Activated T-cell treated with anti-CD3 and anti-CD28 coated beads, Interleukin-2, amount 50 U/mL, for 24 hours (primary cell): Measurements from ENCODE around the gene ISCA2.

Experiments
- DNase-seq: peaks from one replicate; pipeline ENCODE4 v3.0.0-alpha.2; 2020
- H3K27ac Mint-ChIP-seq: 2 replicates; pipeline ENCODE4 v1.8.0; 2020; ENCODE audit warnings: mild to moderate bottlenecking, mixed read lengths
- H3K27me3 Mint-ChIP-seq: 2 replicates; pipeline ENCODE4 v1.8.0; 2020; ENCODE audit warnings: mixed read lengths
- H3K36me3 Mint-ChIP-seq: 2 replicates; pipeline ENCODE4 v1.8.0; 2020; ENCODE audit warnings: low read depth, mixed read lengths
- H3K4me1 Mint-ChIP-seq: 2 replicates; pipeline ENCODE4 v1.8.0; 2020; ENCODE audit warnings: low read depth, mixed read lengths
- H3K4me3 Mint-ChIP-seq: 2 replicates; pipeline ENCODE4 v1.8.0; 2020; ENCODE audit warnings: mild to moderate bottlenecking, moderate library complexity, mixed read lengths
- H3K9me3 Mint-ChIP-seq: 2 replicates; pipeline ENCODE4 v1.8.0; 2020; ENCODE audit warnings: mixed read lengths

The ISCA2 gene

GRCh38 chr14:74539503-74539902 lies 45.9 kb downstream of the ISCA2 start:
- H3K36me3 Mint-ChIP-seq = no peaks in the 10 kb centered on the region
- H3K9me3 Mint-ChIP-seq = no peaks in the 10 kb centered on the region
- no peak overlapping the region for H3K4me3 Mint-ChIP-seq
- DNase-seq = no peak
- no peaks in the 10 kb centered on the region for H3K27me3 Mint-ChIP-seq
- H3K27ac Mint-ChIP-seq = no peak overlapping the region
- no peaks in the 10 kb centered on the region for H3K4me1 Mint-ChIP-seq

DNA sequence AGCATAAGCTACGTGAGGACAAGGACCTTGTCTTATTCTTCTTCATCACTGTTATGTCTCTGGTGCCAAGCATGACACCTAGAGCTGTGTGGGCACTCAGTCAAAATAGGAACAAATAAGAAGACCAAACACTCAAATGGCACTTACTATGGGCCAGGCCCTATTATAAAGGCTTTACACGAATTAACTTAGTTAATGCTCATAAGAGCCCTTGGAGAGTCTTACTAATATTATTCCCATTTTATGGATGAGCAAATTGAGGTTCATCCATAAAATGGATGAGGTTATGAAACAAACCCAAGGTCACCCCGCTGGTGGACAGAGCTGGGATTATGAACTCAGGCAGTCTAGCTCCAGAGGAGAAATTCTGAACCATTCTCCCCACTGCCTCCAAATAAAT lies 47.7 kb downstream of the ISCA2 start:
- Mint-ChIP-seq H3K36me3 (no peaks in the 10 kb centered on the region), H3K4me3 (no peak overlapping the region), H3K9me3 (no peaks in the 10 kb centered on the region), H3K4me1 (no peaks in the 10 kb centered on the region), H3K27me3 (no peaks in the 10 kb centered on the region), H3K27ac (no peak overlapping the region)
- DNase-seq = no peak

GRCh38 chr14:74542056-74542685 lies 48.6 kb downstream of the ISCA2 start:
- Mint-ChIP-seq H3K4me3 (no peak overlapping the region), H3K4me1 (no peaks in the 10 kb centered on the region), H3K27me3 (no peaks in the 10 kb centered on the region), H3K36me3 (no peaks in the 10 kb centered on the region), H3K27ac (no peak overlapping the region), H3K9me3 (no peaks in the 10 kb centered on the region)
- no peak for DNase-seq

DNA sequence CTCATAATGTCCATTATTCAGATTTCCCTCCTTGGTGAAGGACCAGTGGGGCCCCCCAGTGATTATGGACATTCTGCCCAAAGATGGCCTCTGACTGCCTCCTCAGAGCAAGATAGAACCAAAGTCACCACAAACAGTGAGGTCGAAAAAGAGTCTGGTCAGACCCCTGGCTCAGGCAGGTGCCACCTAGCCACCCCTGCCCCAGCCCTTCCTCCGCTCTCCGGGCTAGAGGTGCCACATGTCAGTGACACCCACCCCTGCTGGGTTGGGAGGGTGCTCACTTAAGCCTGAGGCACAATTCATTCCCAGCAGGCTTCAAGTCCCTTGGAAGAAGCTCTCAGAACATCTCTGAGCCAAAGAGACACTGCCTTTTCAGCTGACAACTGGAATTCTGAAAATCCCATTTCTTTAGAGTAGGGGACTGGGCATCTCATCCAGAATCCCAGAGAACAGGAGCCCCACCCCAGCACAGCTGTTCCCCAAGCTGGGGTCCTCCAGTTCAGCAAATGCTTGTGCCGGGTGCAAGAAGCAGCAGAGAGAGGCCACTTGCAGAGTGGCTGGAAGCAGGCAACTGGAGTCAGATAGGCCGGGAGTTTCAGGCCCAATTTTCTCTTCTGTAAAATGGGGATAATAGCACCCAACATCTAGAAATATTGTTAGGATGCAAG lies 50.3 kb downstream of the ISCA2 start:
- Mint-ChIP-seq H3K4me1 (no peaks in the 10 kb centered on the region), H3K4me3 (no peak overlapping the region), H3K27ac (no peak overlapping the region), H3K27me3 (no peaks in the 10 kb centered on the region), H3K9me3 (no peaks in the 10 kb centered on the region), H3K36me3 (no peaks in the 10 kb centered on the region)
- no peak for DNase-seq

DNA sequence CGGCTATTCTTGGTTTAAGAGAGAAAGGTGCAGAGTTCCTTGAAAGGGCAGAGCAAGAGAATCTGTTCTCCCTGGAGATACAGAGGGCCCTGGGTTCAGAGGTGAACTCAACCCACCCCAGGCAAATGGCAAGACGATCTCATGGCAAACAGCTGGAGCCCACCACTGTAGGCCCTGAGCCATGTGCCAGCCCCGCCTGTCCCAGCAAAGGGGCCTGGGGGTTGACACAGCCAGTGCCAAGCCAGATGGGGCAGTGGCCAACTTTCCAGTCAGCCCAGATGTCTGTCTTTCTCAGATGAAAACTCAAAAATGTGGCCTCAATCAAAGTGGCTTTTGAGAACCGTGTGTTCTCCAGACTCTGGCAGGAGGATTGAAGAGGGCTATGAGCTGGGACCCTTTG lies 51.8 kb downstream of the ISCA2 start:
- no peaks in the 10 kb centered on the region for H3K36me3 Mint-ChIP-seq

GRCh38 chr14:74546416-74546815 lies 52.9 kb downstream of the ISCA2 start:
- Mint-ChIP-seq H3K27ac (no peak overlapping the region), H3K9me3 (no peaks in the 10 kb centered on the region), H3K36me3 (no peaks in the 10 kb centered on the region), H3K4me1 (no peaks in the 10 kb centered on the region), H3K27me3 (no peaks in the 10 kb centered on the region), H3K4me3 (no peak overlapping the region)
- DNase-seq = no peak

More for the DNA sequence above, 51.8 kb downstream of the ISCA2 start:
- H3K27ac Mint-ChIP-seq = no peak overlapping the region
- no peak for DNase-seq
- H3K9me3 Mint-ChIP-seq = no peaks in the 10 kb centered on the region
- H3K4me3 Mint-ChIP-seq = no peak overlapping the region
- H3K27me3 Mint-ChIP-seq = no peaks in the 10 kb centered on the region
- H3K4me1 Mint-ChIP-seq = no peaks in the 10 kb centered on the region
